GM18861 (cell line): ENCODE results near the gene ZMAT5.
"Not testable (repeated sequence)": the region's sequence is repeated elsewhere in the genome, so short reads cannot be mapped to it uniquely, and the experiment has no call there.

Experiments used
- ATAC-seq: cut with Tn5 transposase; IDR thresholded peaks from one replicate; pipeline ENCODE4 v1.9.1; 2021; ENCODE audit not compliant: unreplicated experiment

ZMAT5 gene

DNA sequence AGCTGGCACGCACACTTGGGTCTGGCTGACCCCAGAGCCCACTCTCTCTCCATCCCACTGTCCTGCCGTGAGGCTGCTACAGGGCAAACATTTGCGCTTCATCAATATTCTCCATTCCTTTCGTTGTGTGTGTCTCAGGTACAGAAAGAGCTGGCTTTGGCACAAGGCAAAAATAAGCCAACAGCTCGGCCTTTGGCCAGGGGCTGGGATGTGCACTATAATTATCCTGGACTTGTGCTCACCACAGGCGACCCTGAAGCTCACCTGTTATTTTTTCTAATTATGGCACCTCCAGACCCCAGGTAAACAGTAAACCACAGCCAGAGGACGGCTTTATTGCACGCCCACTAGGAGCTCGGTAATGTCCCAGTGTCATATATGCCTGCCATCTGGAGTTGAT, 10.9 kb downstream of the ZMAT5 start:
- no peak for ATAC-seq

DNA sequence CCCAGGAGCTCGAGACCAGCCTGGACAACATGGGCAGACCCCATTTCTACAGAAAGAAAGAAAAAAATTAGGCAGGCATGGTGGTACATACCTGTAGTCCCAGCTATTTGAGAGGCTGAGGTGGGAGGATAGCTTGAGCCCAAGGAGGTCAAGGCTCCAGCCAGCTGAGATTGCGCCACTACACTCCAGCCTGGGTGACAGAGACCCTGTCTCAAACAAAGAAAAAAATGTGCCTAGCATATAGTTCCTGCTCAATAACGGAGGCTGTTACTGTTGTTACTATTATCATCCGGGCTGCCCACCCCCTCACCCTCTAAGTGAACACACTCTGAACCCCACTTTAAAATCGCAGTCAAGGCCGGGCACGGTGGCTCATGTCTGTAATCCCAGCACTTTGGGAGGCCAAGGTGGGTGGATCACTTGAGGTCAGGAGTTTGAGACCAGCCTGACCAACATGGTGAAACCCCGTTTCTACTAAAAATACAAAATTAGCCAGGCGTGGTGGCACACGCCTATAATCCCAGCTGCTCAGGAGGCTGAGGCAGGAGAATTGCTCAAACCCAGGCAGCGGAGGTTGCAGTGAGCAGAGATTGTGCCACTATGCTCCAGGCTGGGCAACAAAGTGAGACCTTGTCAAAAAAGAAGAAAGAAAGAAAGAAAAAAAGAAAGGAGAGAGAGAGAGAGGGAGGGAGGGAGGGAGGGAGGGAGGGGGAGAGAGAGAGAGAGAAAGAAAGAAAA, 12.0 kb downstream of the ZMAT5 start:
- ATAC-seq, result not testable (repeated sequence)

DNA sequence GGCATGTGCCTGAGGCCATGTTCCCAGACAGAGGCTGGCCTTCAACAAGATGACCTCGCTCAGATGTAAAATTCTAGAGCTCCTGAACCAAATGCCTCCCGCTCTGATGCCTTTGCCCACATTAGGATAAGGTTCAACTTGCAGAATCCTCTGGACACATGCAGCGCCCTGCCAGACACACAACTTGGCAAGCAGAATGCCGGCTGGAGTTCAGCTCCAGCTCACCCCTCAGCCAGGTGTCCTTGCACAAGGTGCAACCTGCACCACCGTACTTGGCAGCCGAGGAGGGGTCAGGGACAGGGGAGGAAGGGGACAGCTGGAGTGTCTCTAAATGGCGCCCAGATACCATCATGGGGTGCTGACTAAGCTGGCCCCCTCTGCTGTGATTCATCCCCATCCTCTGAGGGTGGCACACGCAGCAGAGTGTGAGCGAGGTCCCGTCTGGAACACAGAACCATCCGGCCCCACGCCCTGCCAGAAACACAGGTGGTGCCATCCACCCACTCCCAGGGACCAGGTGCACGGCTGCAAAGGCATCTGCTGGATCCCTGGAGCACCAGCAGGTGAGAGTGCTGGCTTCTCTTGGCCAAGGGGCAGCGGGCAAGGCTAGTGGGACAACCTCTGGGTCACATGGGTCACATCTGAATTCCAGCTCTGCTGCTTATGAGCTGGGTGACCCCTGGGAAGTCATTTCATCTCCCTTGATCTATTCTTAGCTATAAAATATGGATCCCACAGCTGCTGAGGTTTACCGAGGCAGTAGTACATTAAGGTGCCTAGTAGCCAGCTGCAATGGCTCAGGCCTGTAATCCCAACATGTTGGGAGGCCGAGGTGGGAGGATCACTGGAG, 12.8 kb downstream of the ZMAT5 start:
- no peak for ATAC-seq

GRCh38 chr22:29751669-29752068, 15.1 kb downstream of the ZMAT5 start:
- ATAC-seq, result no peak

- ATAC-seq, result no peak
Observed at GRCh38 chr22:29750559-29751538, 16.0 kb downstream of the ZMAT5 start.

- ATAC-seq, result no peak
Observed at GRCh38 chr22:29750029-29750428, 16.8 kb downstream of the ZMAT5 start.

- no peak for ATAC-seq
Observed at GRCh38 chr22:29748248-29748893, 18.4 kb downstream of the ZMAT5 start.

GRCh38 chr22:29747832-29748231, 19.0 kb downstream of the ZMAT5 start:
- no peak for ATAC-seq

- no peak for ATAC-seq
Observed at GRCh38 chr22:29744902-29745301, 21.9 kb downstream of the ZMAT5 start.

- no peak for ATAC-seq
Observed at GRCh38 chr22:29742326-29742725, 24.5 kb downstream of the ZMAT5 start.

DNA sequence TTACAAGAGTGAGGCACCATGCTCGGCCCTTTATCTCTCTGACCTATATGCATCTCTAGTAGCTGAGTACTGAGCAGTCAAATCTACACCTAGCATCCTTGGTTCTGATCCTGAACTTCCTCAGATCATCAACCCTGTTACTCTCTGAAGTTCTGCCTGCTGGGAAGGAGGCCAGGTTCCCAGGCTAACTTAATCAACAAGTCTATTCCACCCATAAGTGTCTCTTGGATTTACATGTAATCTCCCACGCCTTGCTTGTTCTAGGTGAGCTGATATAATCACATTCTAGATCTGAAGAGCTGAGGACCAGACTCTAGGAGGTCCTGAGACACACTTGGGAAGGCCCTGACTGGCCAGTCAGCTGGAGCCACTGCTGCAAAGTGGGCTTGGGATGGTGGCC, 24.9 kb downstream of the ZMAT5 start:
- no peak for ATAC-seq

DNA sequence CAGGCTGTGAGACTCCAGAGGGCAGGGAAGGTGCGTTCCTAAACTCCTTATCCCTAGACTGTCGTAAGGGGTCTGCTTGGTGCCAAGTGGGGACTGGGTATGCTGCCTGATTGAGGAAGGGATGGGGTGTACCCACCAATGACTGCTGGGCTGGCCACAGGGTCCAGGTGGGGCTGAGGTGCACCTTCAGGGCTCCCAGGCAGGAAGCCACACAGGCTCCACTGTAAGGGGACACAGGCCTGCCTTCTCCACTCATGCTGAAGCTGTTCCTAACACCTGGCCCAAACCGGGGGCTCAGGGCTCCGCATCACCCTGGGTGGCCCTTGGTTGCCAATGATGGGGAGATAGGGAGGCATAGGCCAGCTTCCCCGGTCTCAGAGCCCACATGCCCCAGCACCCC, 26.6 kb downstream of the ZMAT5 start:
- no peak for ATAC-seq

DNA sequence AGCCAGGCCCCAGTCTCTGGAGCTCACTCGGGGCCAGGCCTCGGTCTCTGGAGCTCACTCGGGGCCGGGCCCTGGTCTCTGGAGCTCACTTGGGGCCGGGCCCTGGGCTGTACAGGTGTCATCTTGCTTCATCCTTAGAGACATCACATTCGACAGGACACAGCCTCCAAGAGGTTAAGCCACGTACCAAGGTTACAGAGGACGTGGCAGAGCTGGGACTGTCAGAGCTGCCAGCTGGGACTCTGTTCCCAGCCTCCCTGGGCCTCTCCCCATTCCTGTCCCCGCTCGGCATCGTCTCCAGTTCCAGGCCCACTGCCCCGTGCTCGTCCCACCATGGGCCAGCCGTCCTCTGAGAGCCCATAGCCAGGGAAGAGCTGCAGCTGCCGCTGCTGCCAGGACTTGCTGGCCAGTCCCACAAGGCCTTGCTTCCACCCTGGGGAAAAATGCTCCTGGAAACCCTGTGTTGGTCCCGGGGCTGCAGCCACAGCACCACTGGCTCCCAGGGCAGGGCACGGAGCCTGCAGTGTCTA, 27.4 kb downstream of the ZMAT5 start:
- ATAC-seq, result no peak

DNA sequence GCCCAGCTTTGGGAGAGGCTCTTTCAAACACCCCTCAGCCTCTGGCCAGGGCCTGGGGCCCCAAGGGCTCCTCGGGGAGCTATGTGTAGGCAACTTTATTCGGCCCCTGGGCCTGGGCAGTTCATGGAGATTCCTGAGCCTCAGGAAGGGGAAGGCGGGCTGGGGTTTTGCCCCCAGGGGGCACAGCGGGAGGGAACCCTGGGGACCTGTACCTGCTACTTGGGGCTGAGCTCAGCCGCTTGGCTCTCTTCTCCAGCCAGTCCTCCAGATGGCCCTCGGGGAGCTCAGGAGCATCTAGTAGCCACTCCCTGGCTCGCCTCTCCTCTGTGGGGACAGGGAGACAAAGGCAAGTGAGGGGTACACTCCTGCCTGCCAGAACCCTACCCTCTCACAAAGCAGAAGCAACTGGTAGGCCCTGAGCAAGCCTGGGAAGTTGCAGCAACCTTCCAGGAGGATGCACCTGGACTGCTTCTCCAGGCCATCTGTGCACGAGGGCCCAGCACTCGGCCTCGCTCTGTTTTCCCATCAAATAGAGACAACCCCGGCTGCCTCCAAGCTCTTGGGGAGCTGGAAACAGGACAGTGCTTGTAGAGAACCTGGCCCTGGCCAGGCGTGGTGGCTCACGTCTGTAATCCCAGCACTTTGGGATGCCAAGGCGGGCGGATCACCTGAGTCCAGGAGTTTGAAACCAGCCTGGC, 28.5 kb downstream of the ZMAT5 start:
- no peak for ATAC-seq

DNA sequence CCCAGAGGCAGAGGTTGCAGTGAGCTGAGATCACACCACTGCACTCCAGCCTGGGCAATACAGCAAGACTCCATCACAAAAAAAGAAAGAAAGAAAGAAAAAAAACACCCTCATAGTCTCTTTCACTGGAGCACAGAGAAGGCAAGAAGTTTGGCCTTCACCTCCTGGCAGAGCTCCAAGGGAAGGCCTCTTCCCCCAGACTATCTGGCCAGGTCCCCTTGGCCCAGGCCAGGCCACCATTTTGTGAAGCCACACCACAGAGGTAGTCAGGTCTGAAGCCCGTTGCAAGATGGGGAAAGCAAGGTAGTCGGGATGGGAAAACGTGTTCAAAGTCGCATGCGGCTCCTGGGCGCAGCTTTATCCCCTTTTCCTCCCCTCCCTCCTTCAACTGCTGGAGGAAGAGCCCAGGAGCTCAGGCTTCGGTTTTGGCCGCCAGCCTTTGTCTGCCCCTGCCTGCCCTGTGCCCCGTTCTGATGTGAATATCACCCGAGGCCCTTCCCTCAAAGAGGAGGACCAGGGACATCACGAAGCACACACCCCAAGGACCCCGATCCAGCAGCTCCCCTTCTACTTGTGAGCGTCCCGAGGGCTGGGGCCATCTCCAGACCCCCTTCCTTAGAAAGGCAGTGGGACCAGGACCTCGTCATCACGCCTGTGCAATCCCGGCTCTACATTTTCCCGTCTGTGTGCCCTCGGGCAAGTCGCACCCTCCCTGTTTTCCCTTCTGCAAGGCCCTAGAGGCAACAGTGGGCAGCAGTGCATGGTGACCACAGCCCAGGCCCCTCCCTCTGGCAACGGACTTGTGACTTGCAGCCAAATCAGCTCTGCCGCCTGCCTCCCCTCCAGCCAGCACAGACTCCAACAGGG, 29.3 kb downstream of the ZMAT5 start:
- no peak for ATAC-seq

DNA sequence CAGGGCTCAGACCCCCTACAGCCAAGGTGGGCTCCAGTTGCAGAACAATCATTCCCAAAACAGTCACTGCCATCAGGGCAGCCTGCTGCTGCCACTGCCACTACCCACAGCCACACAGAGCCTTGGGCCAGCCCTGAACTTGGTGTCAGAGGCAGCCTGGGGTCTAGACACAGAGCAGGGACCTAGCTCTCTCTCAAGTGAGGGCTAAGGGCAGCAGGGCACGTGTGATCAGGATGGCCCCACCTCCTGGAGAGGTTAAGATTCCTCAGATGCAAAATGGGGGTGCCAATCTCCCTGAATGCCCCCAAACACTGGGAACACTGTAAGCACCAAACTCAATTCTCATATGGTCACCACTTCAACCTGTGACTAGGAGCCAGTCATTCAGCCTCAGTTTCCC, 31.4 kb downstream of the ZMAT5 start:
- ATAC-seq, result no peak

GRCh38 chr22:29734838-29735237, 32.0 kb downstream of the ZMAT5 start:
- no peak for ATAC-seq

DNA sequence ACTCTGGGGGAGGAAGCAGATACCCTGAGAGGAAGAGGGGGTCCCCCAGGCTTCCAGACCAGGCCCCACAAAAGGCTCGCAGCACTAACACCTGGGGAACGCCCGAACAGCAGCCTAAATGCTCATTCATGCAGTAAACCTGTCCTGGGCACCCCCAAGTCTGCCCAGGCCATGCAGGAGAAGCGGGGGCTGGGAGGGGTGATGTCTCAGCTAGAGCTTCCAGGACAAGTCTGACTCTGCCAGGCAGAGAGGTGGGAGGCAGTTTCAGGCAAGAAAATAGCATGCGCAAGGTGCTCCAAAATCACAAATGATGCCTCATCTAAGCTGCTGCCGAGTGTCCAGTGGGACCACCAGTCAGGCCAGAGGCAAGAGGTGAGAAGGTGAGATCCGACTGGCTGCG, 32.4 kb downstream of the ZMAT5 start:
- no peak for ATAC-seq
